ENCODE measurements around the gene EPC1.

Gene EPC1

DNA sequence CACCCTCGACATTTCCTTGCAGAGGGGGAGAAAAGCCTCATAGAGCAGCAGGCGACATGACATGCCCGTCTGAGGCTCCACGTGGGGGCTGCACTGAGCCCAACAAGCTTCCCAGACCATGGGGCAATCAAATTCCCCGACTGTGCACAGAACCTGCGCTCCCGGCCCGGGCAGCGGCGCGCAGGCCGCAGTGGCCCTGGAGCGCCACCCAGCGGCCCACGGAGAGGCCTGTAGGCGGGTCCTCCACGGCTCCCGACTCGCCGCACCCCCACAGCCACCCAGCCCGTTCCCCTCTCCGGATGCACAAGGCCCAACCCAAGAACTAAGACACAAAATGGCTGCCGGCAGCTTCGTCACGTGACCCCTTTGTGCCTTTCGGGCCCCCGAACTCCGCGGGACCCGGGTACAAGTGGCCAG lies 816 bp downstream of the EPC1 start:
- peaks cover 16% of the 10 kb centered on the region for H3K4me1 ChIP-seq (ENCODE audit: insufficient read depth, low read length)
- H3K4me3 ChIP-seq (ENCODE audit: low read length), result peak overlapping the region; percentile 97
- H3K27me3 ChIP-seq (ENCODE audit: insufficient read depth, low read length), result no peaks in the 10 kb centered on the region
- H3K9me3 ChIP-seq (ENCODE audit: low read length), result no peaks in the 10 kb centered on the region
- H2AFZ ChIP-seq (ENCODE audit: low read depth, low read length), result peak overlapping the region; percentile 48
- peaks cover 9% of the 10 kb centered on the region for H3K36me3 ChIP-seq (ENCODE audit: insufficient read depth, low read length)

DNA sequence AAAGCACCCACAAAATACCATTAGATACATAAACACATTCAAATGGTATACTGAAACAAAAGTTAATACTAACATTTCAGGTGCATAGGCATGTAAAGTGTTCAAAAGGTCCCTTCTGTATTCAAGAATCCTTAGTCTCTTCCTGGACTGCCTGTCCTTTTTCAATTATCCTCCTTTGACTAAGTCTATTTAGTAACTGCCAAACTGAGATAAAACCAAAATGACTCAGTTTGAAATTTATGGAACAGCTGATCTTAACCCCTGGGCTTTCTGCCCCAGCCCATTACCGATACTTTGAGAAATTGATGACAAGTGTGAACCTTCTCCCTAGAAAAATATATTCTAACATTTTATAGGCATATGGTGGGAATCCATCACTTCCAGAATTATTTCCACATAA lies 5.4 kb downstream of the EPC1 start:
- peaks cover 9% of the 10 kb centered on the region for H3K4me1 ChIP-seq (ENCODE audit: insufficient read depth, low read length)
- H3K4me3 ChIP-seq (ENCODE audit: low read length), result no peak overlapping the region
- no peaks in the 10 kb centered on the region for H3K27me3 ChIP-seq (ENCODE audit: insufficient read depth, low read length)
- H2AFZ ChIP-seq (ENCODE audit: low read depth, low read length), result no peak overlapping the region
- peaks cover 15% of the 10 kb centered on the region for H3K36me3 ChIP-seq (ENCODE audit: insufficient read depth, low read length)
- peaks cover 3% of the 10 kb centered on the region for H3K9me3 ChIP-seq (ENCODE audit: low read length)

DNA sequence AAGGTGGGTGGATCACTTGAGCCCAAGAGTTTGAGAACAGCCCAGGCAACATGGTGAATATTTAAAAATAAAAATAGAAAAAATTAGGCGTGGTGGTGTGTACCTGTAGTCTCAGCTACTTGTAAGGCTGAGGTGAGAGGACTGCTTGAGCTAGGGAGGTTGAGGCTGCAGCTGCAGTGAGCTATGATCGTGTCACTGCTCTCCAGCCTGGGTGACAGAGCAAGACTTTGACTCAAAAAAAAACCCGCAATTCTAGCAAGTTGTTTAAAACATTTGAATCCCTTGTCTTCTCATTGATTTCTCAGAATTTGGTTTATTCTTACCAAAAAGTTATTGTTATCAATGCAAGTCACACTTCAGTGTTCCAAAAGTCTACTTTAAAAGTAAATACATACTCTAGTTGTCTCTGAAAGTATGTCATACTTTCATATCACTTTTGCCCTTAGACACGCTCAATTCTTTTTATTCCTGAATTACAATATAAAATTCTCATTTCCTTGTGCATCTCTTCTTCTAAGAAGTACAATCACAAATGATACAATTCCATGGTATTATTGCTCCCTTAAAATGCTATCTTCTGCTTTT lies 6.3 kb downstream of the EPC1 start:
- no peak overlapping the region for H2AFZ ChIP-seq (ENCODE audit: low read depth, low read length)
- no peaks in the 10 kb centered on the region for H3K27me3 ChIP-seq (ENCODE audit: insufficient read depth, low read length)
- H3K9me3 ChIP-seq (ENCODE audit: low read length), result peaks cover 3% of the 10 kb centered on the region
- H3K4me3 ChIP-seq (ENCODE audit: low read length), result no peak overlapping the region
- peaks cover 19% of the 10 kb centered on the region for H3K36me3 ChIP-seq (ENCODE audit: insufficient read depth, low read length)
- peaks cover 9% of the 10 kb centered on the region for H3K4me1 ChIP-seq (ENCODE audit: insufficient read depth, low read length)

DNA sequence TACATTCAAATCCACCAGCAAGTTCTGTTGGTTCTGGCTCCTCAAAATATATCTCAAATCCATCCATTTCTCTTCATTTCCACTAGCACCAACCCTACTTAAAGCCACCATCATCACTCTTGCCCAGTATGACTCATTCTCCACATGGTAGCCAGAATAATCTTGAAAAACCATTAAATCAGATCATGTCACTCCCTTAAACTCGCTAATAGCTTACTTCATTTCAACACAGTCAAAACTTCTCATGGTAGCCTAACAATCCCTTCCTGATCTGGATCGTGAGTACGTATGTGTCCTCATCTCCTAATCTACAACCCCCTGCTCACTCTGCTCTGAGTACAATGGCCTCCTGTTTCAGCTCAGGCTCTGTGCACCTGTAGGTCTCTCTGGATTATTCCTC lies 8.7 kb downstream of the EPC1 start:
- H3K36me3 ChIP-seq (ENCODE audit: insufficient read depth, low read length), result peaks cover 19% of the 10 kb centered on the region
- H3K27me3 ChIP-seq (ENCODE audit: insufficient read depth, low read length), result no peaks in the 10 kb centered on the region
- peaks cover 3% of the 10 kb centered on the region for H3K9me3 ChIP-seq (ENCODE audit: low read length)
- H2AFZ ChIP-seq (ENCODE audit: low read depth, low read length), result no peak overlapping the region
- no peak overlapping the region for H3K4me3 ChIP-seq (ENCODE audit: low read length)
- no peaks in the 10 kb centered on the region for H3K4me1 ChIP-seq (ENCODE audit: insufficient read depth, low read length)

DNA sequence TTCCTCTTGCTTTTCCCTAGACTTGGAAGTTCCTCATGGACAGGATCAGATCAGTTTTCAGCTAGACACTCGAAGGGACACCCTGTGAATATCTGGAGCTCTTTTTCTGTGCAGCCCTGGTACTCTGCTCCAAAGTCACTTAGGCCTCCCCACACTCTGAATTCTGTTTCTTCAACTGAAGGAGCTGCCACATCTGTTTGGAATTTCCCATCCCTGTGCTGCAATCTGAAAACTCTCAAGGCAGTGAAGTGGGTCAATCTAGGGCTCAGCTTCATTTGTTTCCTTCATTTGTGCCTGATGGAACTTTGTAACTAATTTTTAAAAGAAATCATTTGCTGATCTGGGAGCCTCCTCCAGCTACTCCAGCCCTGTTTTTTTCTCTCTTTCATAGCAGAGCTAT lies 9.6 kb downstream of the EPC1 start:
- no peak overlapping the region for H2AFZ ChIP-seq (ENCODE audit: low read depth, low read length)

DNA sequence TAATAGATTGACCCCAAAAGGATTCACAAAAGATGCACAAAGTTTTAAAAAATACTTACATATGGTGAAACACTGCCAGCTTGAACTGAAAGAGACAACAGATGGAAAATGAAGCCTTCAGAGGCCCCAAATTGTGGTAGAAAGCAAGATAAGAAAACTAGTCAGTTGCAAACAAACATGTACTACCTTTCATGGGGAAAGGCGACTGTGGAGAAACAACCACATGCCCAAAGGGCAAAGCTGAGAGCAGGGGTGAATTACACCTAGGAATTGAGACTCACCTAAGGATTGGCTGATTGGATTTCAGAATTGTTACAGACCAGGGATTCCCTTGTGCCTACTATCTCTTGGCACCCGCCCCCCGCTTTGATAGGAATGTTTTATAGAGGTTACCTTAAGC lies 13.1 kb downstream of the EPC1 start:
- Histone ChIP-seq H3K4me3 (ENCODE audit: low read length) (no peak overlapping the region), H3K9me3 (ENCODE audit: low read length) (peaks cover 3% of the 10 kb centered on the region), H3K27me3 (ENCODE audit: insufficient read depth, low read length) (no peaks in the 10 kb centered on the region), H2AFZ (ENCODE audit: low read depth, low read length) (no peak overlapping the region), H3K4me1 (ENCODE audit: insufficient read depth, low read length) (no peaks in the 10 kb centered on the region), H3K36me3 (ENCODE audit: insufficient read depth, low read length) (peaks cover 22% of the 10 kb centered on the region)

More for the DNA sequence above, 9.6 kb downstream of the EPC1 start:
- H3K4me1 ChIP-seq (ENCODE audit: insufficient read depth, low read length), result no peaks in the 10 kb centered on the region
- no peak overlapping the region for H3K4me3 ChIP-seq (ENCODE audit: low read length)
- H3K36me3 ChIP-seq (ENCODE audit: insufficient read depth, low read length), result peaks cover 23% of the 10 kb centered on the region
- H3K27me3 ChIP-seq (ENCODE audit: insufficient read depth, low read length), result no peaks in the 10 kb centered on the region
- H3K9me3 ChIP-seq (ENCODE audit: low read length), result peaks cover 3% of the 10 kb centered on the region

DNA sequence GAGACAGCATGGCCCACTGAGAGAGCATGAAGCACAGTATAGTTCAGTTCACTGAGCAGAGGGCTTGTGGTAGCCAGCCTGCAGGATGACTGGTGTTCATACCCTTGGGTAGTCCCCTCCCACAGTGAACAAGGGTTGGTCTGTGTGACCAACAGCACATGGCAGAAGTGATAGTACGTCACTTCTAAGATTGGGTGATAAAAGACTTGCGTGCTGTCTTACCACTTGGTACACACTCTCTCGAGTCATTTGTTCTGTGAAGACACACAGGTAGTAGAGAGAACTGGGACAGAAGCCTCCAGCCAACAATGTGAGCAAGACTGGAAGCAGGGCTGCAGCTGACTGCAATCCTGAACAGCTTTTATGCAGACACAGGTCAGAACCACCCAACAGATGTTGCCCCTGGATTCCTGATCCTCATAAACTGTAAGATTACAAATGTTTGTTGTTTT lies 14.6 kb downstream of the EPC1 start:
- Histone ChIP-seq H2AFZ (ENCODE audit: low read depth, low read length) (no peak overlapping the region), H3K9me3 (ENCODE audit: low read length) (no peaks in the 10 kb centered on the region), H3K4me3 (ENCODE audit: low read length) (no peak overlapping the region), H3K27me3 (ENCODE audit: insufficient read depth, low read length) (no peaks in the 10 kb centered on the region), H3K4me1 (ENCODE audit: insufficient read depth, low read length) (no peaks in the 10 kb centered on the region), H3K36me3 (ENCODE audit: insufficient read depth, low read length) (peaks cover 23% of the 10 kb centered on the region)

DNA sequence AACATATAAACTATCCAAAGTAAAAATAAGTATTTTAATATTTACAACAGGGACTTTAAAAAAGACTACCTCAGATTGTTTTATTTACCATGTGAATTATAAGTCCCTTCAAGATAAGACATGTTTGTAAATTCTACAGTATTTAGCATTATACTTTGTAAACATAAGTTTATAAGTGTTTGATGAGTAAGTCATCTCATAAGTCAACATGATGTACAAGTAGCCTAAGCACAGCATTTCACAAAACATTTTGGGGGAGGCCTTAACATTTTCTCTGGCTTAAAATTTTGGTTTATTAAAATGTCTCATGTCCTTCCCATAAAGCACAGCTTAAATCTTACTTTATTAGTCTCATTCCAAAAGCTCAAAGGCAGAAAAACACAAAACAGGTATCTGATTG lies 15.4 kb downstream of the EPC1 start:
- Histone ChIP-seq H3K4me1 (ENCODE audit: insufficient read depth, low read length) (no peaks in the 10 kb centered on the region), H3K27me3 (ENCODE audit: insufficient read depth, low read length) (no peaks in the 10 kb centered on the region), H3K4me3 (ENCODE audit: low read length) (no peak overlapping the region), H3K9me3 (ENCODE audit: low read length) (no peaks in the 10 kb centered on the region), H2AFZ (ENCODE audit: low read depth, low read length) (no peak overlapping the region), H3K36me3 (ENCODE audit: insufficient read depth, low read length) (peaks cover 23% of the 10 kb centered on the region)

DNA sequence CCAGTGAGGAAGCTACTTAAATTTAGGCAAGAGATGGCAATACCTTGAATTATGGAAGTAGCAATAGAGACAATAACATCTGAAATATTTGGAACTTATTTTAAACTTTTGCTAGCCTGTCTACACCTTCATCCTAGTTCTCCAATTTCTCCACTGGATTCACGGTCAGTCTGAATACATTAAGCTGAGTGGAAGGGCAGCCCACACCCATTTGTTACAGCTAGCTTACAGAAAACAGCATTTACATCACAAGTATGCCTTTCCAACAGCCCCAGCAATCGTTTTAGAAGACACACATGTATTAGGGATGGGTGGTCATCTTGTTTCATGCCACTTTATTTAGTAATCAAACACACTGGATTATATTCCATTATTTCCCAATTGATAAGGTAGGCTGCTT lies 16.7 kb downstream of the EPC1 start:
- Histone ChIP-seq H3K36me3 (ENCODE audit: insufficient read depth, low read length) (peaks cover 16% of the 10 kb centered on the region), H3K4me1 (ENCODE audit: insufficient read depth, low read length) (no peaks in the 10 kb centered on the region), H3K9me3 (ENCODE audit: low read length) (no peaks in the 10 kb centered on the region), H3K4me3 (ENCODE audit: low read length) (no peak overlapping the region), H2AFZ (ENCODE audit: low read depth, low read length) (no peak overlapping the region), H3K27me3 (ENCODE audit: insufficient read depth, low read length) (no peaks in the 10 kb centered on the region)

DNA sequence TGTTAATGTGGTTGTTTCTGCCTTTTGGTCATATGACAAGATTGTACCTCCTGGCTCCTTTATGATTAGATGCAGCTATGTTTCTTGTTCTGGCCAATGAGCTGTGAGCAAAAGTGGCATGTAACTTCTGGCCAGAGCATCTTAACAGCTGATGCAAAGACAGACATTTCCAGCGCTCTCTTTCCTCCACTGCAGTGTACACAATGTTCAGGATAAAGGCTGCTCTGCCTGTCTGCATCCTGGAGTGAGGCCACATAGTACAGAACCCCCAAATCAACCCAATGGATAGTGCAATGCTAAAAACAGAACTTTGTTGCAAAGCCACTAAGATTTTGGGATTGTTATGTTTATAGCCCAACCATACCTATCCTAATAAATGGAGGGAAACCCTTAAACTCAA lies 17.9 kb downstream of the EPC1 start:
- no peak overlapping the region for H3K4me3 ChIP-seq (ENCODE audit: low read length)
- no peak overlapping the region for H2AFZ ChIP-seq (ENCODE audit: low read depth, low read length)
- H3K27me3 ChIP-seq (ENCODE audit: insufficient read depth, low read length), result no peaks in the 10 kb centered on the region
- H3K9me3 ChIP-seq (ENCODE audit: low read length), result peaks cover 2% of the 10 kb centered on the region
- H3K36me3 ChIP-seq (ENCODE audit: insufficient read depth, low read length), result peaks cover 17% of the 10 kb centered on the region
- no peaks in the 10 kb centered on the region for H3K4me1 ChIP-seq (ENCODE audit: insufficient read depth, low read length)

DNA sequence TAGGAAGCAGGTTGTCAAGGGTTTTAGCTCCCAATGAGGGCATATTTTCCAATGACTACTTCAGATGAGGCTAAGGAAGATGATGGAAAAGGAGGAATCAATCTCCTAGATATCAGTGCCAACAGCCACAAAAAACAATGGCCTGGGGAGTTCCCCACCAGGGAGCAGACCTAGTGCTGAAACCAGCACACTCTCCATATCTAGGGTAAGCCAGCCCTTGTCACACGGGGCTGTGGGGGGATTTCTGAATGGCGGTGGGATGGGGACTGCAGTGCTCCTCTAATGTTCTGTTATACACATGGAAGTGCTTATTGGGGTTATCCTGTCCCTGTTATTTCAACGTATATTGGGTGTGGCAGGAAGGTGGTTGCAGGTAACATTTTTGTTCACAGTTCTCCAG lies 18.5 kb downstream of the EPC1 start:
- peaks cover 2% of the 10 kb centered on the region for H3K9me3 ChIP-seq (ENCODE audit: low read length)
- no peaks in the 10 kb centered on the region for H3K4me1 ChIP-seq (ENCODE audit: insufficient read depth, low read length)
- H3K4me3 ChIP-seq (ENCODE audit: low read length), result no peak overlapping the region
- no peak overlapping the region for H2AFZ ChIP-seq (ENCODE audit: low read depth, low read length)
- no peaks in the 10 kb centered on the region for H3K27me3 ChIP-seq (ENCODE audit: insufficient read depth, low read length)
- peaks cover 15% of the 10 kb centered on the region for H3K36me3 ChIP-seq (ENCODE audit: insufficient read depth, low read length)

DNA sequence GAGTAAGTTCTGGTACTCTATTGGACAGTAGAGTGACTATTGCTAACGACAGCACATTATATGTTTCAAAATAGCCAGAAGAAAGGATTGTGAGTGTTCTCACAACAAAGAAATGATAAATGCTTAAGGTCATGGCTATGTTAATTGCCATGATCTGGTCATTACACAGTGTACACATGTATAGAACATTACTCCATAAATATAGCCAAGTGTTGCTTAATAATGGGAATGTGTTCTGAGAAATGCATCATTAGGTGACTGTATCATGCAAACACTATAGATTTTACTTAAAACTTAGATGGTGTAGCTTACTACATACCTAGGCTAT lies 19.6 kb downstream of the EPC1 start:
- Histone ChIP-seq H3K4me3 (ENCODE audit: low read length) (no peak overlapping the region), H3K27me3 (ENCODE audit: insufficient read depth, low read length) (no peaks in the 10 kb centered on the region), H3K9me3 (ENCODE audit: low read length) (peaks cover 2% of the 10 kb centered on the region), H3K4me1 (ENCODE audit: insufficient read depth, low read length) (no peaks in the 10 kb centered on the region), H2AFZ (ENCODE audit: low read depth, low read length) (no peak overlapping the region), H3K36me3 (ENCODE audit: insufficient read depth, low read length) (peaks cover 10% of the 10 kb centered on the region)

DNA sequence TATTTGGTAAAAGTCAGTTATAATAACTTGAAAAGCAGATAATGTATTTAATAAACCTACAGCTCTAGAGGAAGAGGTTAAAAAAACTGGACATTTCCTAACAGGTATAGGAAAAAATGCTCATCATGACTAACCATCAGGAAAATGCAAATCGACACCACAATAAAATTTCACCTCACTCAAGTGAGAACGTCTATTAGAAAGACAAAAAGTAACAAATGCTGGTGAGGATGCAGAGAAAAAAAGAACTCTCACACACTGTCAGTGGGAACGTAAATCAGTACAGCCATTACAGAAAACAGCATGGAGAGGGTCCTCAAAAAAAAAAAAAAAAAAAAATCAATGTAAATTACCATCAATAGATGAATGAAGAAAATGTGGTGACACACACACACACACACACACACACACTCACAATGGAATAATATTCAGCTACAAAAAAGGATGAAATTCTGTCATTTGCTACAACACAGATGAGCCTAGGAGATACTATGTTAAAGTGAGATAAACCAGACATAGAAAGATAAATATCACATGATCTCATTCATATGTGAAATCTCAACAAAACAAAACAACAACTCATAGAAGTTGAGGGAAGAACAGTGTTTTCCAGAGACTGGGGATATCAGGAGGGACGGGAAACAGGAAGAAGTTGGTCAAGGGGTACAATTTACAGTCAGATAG lies 20.1 kb downstream of the EPC1 start:
- Histone ChIP-seq H3K4me3 (ENCODE audit: low read length) (no peak overlapping the region), H3K36me3 (ENCODE audit: insufficient read depth, low read length) (peaks cover 11% of the 10 kb centered on the region), H3K27me3 (ENCODE audit: insufficient read depth, low read length) (no peaks in the 10 kb centered on the region), H2AFZ (ENCODE audit: low read depth, low read length) (no peak overlapping the region), H3K4me1 (ENCODE audit: insufficient read depth, low read length) (no peaks in the 10 kb centered on the region), H3K9me3 (ENCODE audit: low read length) (peaks cover 2% of the 10 kb centered on the region)

DNA sequence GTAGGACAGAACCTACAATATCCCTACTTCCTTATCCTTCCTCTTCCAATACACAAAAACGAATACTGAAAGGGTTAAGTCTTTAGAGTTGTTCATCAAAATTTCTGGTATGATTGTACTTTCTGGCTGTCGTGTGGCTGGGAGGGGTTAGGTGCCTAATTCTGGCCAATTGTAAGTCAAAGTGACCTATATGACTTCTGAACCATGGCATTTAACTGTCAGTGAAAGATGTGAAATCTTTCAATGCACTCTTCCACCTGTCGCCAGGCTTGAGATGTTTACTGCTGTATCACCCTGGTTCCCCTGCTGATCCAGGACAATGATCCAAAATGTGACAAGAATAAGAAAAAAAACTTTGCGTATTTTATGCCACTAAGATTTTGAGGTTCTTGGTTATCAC lies 20.8 kb downstream of the EPC1 start:
- Histone ChIP-seq H3K4me3 (ENCODE audit: low read length) (no peak overlapping the region), H3K4me1 (ENCODE audit: insufficient read depth, low read length) (no peaks in the 10 kb centered on the region), H3K27me3 (ENCODE audit: insufficient read depth, low read length) (no peaks in the 10 kb centered on the region), H2AFZ (ENCODE audit: low read depth, low read length) (no peak overlapping the region), H3K36me3 (ENCODE audit: insufficient read depth, low read length) (peaks cover 13% of the 10 kb centered on the region), H3K9me3 (ENCODE audit: low read length) (peaks cover 2% of the 10 kb centered on the region)

Measured in neuron (in vitro differentiated cells).